A673 (cell line): ENCODE results near the gene TJP2.

ENCODE experiments used
- CTCF ChIP-seq: fragments of 300-800, 200-600 bp; sonication (generic); conservative IDR thresholded peaks from 2 replicates; pipeline ENCODE4 v1.5.1; 2017; ENCODE audit warnings: low read depth, mild to moderate bottlenecking, antibody characterized with exemption, low read length, moderate library complexity, mixed read lengths
- EZH2 ChIP-seq: fragments of 200-600 bp; sonication (generic); IDR thresholded peaks from 2 replicates; pipeline ENCODE4 v1.6.1; 2017; ENCODE audit warnings: borderline replicate concordance, low read depth, mild to moderate bottlenecking, mixed read lengths, antibody characterized with exemption, low read length; ENCODE audit not compliant: poor library complexity, severe bottlenecking

- TF ChIP-seq CTCF, result no peak
- TF ChIP-seq EZH2, result no peak
These were observed 76.6 kb downstream of the TJP2 start for GRCh38 chr9:69250681-69251080.
